IMR-90 (cell line): ENCODE data around the gene WDR54. TPM values are rescaled to one million over a fixed set of nuclear protein-coding genes. Genes with fewer than 3 reads are reported as not detected.

Experiments
- ATAC-seq: fragments of 200-7000 bp; cut with Tn5 transposase; 2 replicates; pipeline ENCODE4 v1.9.1; 2020; ENCODE audit warnings: low read depth, mild to moderate bottlenecking, moderate library complexity
- BruUV-seq: library from RNA; stranded (reverse); fragments of 400-500 nt; replicated peaks from 2 replicates; lab custom pipeline; 2021; lab: Mats Ljungman, UMichigan
- CTCF ChIA-PET: fragments of 300-600 bp; formaldehyde crosslinking; extraction: SDS; loops from one replicate; lab custom pipeline; 2021; ENCODE audit warnings: antibody characterized with exemption; lab: Yijun Ruan, JAX
- POLR2A ChIA-PET: fragments of 300-600 bp; sonication (Branson Sonifier 250); formaldehyde crosslinking; loops from one replicate; lab custom pipeline; 2022; ENCODE audit warnings: antibody characterized with exemption; ENCODE audit not compliant: unreplicated experiment; lab: Charles Lee
- DNase-seq: peaks from one replicate; pipeline ENCODE4 v3.0.0; 2013
- H2AFZ ChIP-seq: replicated peaks from 2 replicates; pipeline ENCODE3; 2013; ENCODE audit warnings: low read length, mild to moderate bottlenecking; ENCODE audit not compliant: poor library complexity
- H2AK5ac ChIP-seq: 2 replicates; pipeline ENCODE4 v1.6.1; 2013; ENCODE audit warnings: low read depth, low read length, inconsistent platforms
- H2AK9ac ChIP-seq: replicated peaks from 2 replicates; pipeline ENCODE3; 2013; ENCODE audit warnings: mild to moderate bottlenecking, low read depth, low read length, moderate library complexity; ENCODE audit not compliant: poor library complexity
- H2BK120ac ChIP-seq: 2 replicates; pipeline ENCODE4 v1.6.1; 2013; ENCODE audit warnings: low read depth, low read length, inconsistent platforms
- H2BK15ac ChIP-seq: 3 replicates; pipeline ENCODE4 v1.6.1; 2013; ENCODE audit warnings: low read depth, low read length, inconsistent platforms
- H2BK20ac ChIP-seq: 2 replicates; pipeline ENCODE4 v1.6.1; 2013; ENCODE audit warnings: low read depth, mild to moderate bottlenecking, inconsistent platforms, low read length, moderate library complexity
- H2BK5ac ChIP-seq: 2 replicates; pipeline ENCODE4 v1.6.1; 2013; ENCODE audit warnings: mild to moderate bottlenecking, low read depth, low read length, inconsistent platforms; ENCODE audit not compliant: poor library complexity, severe bottlenecking
- H3K14ac ChIP-seq: replicated peaks from 2 replicates; pipeline ENCODE4 v1.6.1; 2013; ENCODE audit warnings: low read depth, low read length, inconsistent platforms
- H3K18ac ChIP-seq: 2 replicates; pipeline ENCODE4 v1.6.1; 2013; ENCODE audit warnings: low read depth, low read length, control low read depth
- H3K23ac ChIP-seq: 2 replicates; pipeline ENCODE4 v1.6.1; 2013; ENCODE audit warnings: low read depth, low read length, inconsistent platforms
- H3K27ac ChIP-seq: 2 replicates; pipeline ENCODE4 v1.5.1; 2013; ENCODE audit warnings: mild to moderate bottlenecking, control low read depth, low read length; ENCODE audit not compliant: insufficient read depth
- H3K27me3 ChIP-seq: 2 replicates; pipeline ENCODE4 v1.6.1; 2013; ENCODE audit warnings: low read length; ENCODE audit not compliant: control insufficient read depth, insufficient read depth
- H3K36me3 ChIP-seq: 2 replicates; pipeline ENCODE4 v1.6.1; 2013; ENCODE audit warnings: low read length, mixed read lengths; ENCODE audit not compliant: control insufficient read depth, insufficient read depth
- H3K4ac ChIP-seq: 2 replicates; pipeline ENCODE4 v1.6.1; 2013; ENCODE audit warnings: low read depth, low read length, inconsistent platforms
- H3K4me1 ChIP-seq: 2 replicates; pipeline ENCODE4 v1.6.1; 2013; ENCODE audit warnings: low read length, mixed read lengths; ENCODE audit not compliant: control insufficient read depth, insufficient read depth
- H3K4me2 ChIP-seq: 2 replicates; pipeline ENCODE4 v1.6.1; 2013; ENCODE audit warnings: low read depth, mild to moderate bottlenecking, control low read depth, low read length, moderate library complexity
- H3K4me3 ChIP-seq: 2 replicates; pipeline ENCODE4 v1.5.1; 2013; ENCODE audit warnings: low read depth, mild to moderate bottlenecking, control low read depth, low read length, moderate library complexity; ENCODE audit not compliant: insufficient read depth
- H3K56ac ChIP-seq: 2 replicates; pipeline ENCODE4 v1.6.1; 2013; ENCODE audit warnings: low read length, inconsistent platforms; ENCODE audit not compliant: insufficient read depth; ENCODE audit errors: extremely low read depth
- H3K79me1 ChIP-seq, 2 experiments: 2 replicates each; pipeline ENCODE4 v1.6.1; 2013; ENCODE audit warnings: low read length in 2 of 2, inconsistent platforms in 1 of 2, low read depth in 1 of 2
- H3K9ac ChIP-seq: 2 replicates; pipeline ENCODE4 v1.6.1; 2013; ENCODE audit warnings: low read depth, low read length, control low read depth
- H3K9me1 ChIP-seq: 2 replicates; pipeline ENCODE4 v1.6.1; 2013; ENCODE audit warnings: low read length, inconsistent platforms; ENCODE audit not compliant: insufficient read depth
- H3K9me3 ChIP-seq: 2 replicates; pipeline ENCODE4 v1.6.1; 2013; ENCODE audit warnings: low read length; ENCODE audit not compliant: control insufficient read depth, insufficient read depth
- H4K20me1 ChIP-seq: 2 replicates; pipeline ENCODE4 v1.6.1; 2013; ENCODE audit warnings: low read length, inconsistent platforms; ENCODE audit not compliant: insufficient read depth
- H4K5ac ChIP-seq: 2 replicates; pipeline ENCODE4 v1.6.1; 2013; ENCODE audit warnings: mild to moderate bottlenecking, low read depth, low read length, control low read depth
- H4K8ac ChIP-seq, 2 experiments: 2 replicates each; pipeline ENCODE4 v1.6.1; 2013; ENCODE audit warnings: low read depth in 2 of 2, low read length in 2 of 2, control low read depth in 1 of 2, inconsistent platforms in 1 of 2
- H4K91ac ChIP-seq: 2 replicates; pipeline ENCODE4 v1.6.1; 2013; ENCODE audit warnings: low read depth, low read length, inconsistent platforms; ENCODE audit not compliant: insufficient read depth
- BHLHE40 ChIP-seq: fragments of 150-350 bp; IDR thresholded peaks from 2 replicates; pipeline ENCODE4 v1.6.1; 2016; ENCODE audit warnings: mild to moderate bottlenecking, low read depth, low read length
- CEBPB ChIP-seq: IDR thresholded peaks from 2 replicates; pipeline ENCODE4 v1.6.1; 2012; ENCODE audit warnings: low read depth, low read length, improper control_type of control experiment
- FOS ChIP-seq: fragments of 150-350 bp; IDR thresholded peaks from 2 replicates; pipeline ENCODE4 v1.6.1; 2016; ENCODE audit warnings: low read depth, low read length
- MAFK ChIP-seq: IDR thresholded peaks from 2 replicates; pipeline ENCODE4 v1.6.1; 2012; ENCODE audit warnings: low read depth, low read length, improper control_type of control experiment
- MAZ ChIP-seq: IDR thresholded peaks from 2 replicates; pipeline ENCODE4 v1.6.1; 2012; ENCODE audit warnings: low read depth, mild to moderate bottlenecking, low read length, improper control_type of control experiment, moderate library complexity, borderline replicate concordance
- MXI1 ChIP-seq: IDR thresholded peaks from 2 replicates; pipeline ENCODE4 v1.6.1; 2012; ENCODE audit warnings: low read depth, mild to moderate bottlenecking, low read length, moderate library complexity, borderline replicate concordance
- NFE2L2 ChIP-seq: fragments of 150-350 bp; IDR thresholded peaks from 2 replicates; pipeline ENCODE4 v1.6.1; 2016; ENCODE audit warnings: low read depth, mild to moderate bottlenecking, low read length
- POLR2A ChIP-seq: IDR thresholded peaks from 2 replicates; pipeline ENCODE4 v1.6.1; 2012; ENCODE audit warnings: mild to moderate bottlenecking, low read depth, low read length
- RAD21 ChIP-seq: IDR thresholded peaks from 2 replicates; pipeline ENCODE4 v1.6.1; 2012; ENCODE audit warnings: low read length, improper control_type of control experiment
- RCOR1 ChIP-seq: IDR thresholded peaks from 2 replicates; pipeline ENCODE4 v1.6.1; 2012; ENCODE audit warnings: mild to moderate bottlenecking, low read length, improper control_type of control experiment; ENCODE audit not compliant: insufficient replicate concordance
- RFX5 ChIP-seq: IDR thresholded peaks from 2 replicates; pipeline ENCODE4 v1.8.0; 2012; ENCODE audit warnings: low read depth, mild to moderate bottlenecking, low read length, moderate library complexity
- SMC3 ChIP-seq: fragments of 150-350 bp; IDR thresholded peaks from 2 replicates; pipeline ENCODE4 v1.6.1; 2016; ENCODE audit warnings: low read depth, mild to moderate bottlenecking, antibody characterized with exemption, low read length, moderate library complexity
- WGBS, 2 experiments: methylation state at CpG; one replicate each; pipeline versions ENCODE4 v1.1.5 to v1.1.7; 2013; ENCODE audit warnings: missing lambda C conversion rate in 2 of 2; ENCODE audit not compliant: insufficient read length in 1 of 2; ENCODE audit errors: extremely low coverage in 2 of 2; 5-methylcytosine and 5-hydroxymethylcytosine counted together
- dilution Hi-C: fragments of 300-500 bp; cut with HindIII; formaldehyde crosslinking; loops from one replicate; pipeline ENCODE4 v1.14.3; 2018; ENCODE audit warnings: low sequenced_read_pairs; ENCODE audit not compliant: unreplicated experiment
- in situ Hi-C: fragments of 300-500 bp; cut with MboI; formaldehyde crosslinking; loops from 3 replicates; pipeline ENCODE4 v1.14.3; 2019; ENCODE audit warnings: low sequenced_read_pairs, inconsistent platforms, mixed read lengths
- intact Hi-C: fragments of 100-400 bp; cut with micrococcal nuclease; formaldehyde crosslinking; loops from 2 replicates; pipeline ENCODE4 v1.10.0; 2022
- polyA plus RNA-seq, 3 experiments: library from polyadenylated mRNA; depleted of rRNA; stranded (reverse); fragments of >200 nt; gene quantifications; 2 replicates each; pipeline ENCODE4 v1.2.3, GENCODE V29; 2012; ENCODE audit warnings: low replicate concordance in 1 of 3
- total RNA-seq: library from RNA; depleted of rRNA; stranded (reverse); fragments of >200 nt; gene quantifications from 2 replicates; pipeline ENCODE4 v1.2.3, GENCODE V29; 2012
- TF ChIP-seq, protein P1 (sequence below): conservative IDR thresholded peaks from 2 replicates; pipeline ENCODE4 v1.5.1; 2012; ENCODE audit warnings: mild to moderate bottlenecking, low read depth, low read length, improper control_type of control experiment
- TF ChIP-seq, protein P2 (sequence below): fragments of 150-350 bp; IDR thresholded peaks from 2 replicates; pipeline ENCODE4 v1.6.1; 2016; ENCODE audit warnings: low read depth, mild to moderate bottlenecking, low read length, moderate library complexity, borderline replicate concordance

WDR54 gene
- total and polyA plus RNA-seq, 2 of the 4 experiments (the other 2 are of a cell fraction) = 47.9 to 57.2 TPM

DNA sequence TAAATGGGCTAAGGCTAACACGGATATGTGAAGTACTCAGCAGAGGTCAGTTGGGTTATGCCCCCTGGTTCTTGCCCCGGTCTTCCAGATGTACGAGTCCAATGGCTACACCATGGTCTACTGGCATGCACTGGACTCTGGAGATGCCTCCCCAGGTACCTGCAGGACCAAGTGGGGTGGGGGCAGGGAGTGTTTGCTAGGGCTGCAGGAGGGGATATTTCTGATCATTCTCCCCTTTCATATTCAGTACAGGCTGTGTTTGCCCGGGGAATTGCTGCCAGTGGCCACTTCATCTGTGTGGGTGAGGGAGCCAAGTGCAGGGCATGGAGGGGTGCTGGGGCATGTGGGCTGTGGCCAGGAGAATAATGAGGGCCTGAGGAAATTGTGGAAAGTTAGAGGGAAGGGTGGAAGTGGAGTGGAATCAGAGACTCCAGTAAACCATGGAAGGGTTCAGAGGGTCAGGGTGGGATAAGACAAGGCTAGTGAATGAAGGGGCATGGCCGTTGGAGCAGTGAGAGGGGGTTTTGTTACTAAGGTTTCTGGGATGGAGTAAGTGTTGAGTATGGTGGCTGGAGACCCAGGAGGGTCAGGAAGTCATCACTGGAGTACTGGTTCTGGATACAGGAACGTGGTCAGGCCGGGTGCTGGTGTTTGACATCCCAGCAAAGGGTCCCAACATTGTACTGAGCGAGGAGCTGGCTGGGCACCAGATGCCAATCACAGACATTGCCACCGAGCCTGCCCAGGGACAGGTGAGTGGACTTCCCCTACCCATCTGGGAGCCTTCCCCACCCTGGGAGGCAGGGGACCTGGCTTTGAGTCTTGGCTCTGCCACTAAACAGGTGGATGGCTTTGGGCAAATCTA is 1.9 kb downstream of the WDR54 start:
- Histone ChIP-seq H2AK5ac (no peak overlapping the region), H3K14ac (no peak overlapping the region), H4K8ac (no peak overlapping the region), H3K23ac (no peak overlapping the region), H4K5ac (no peak overlapping the region), H2BK5ac (no peak overlapping the region), H2BK120ac (no peak overlapping the region), H3K9ac (no peak overlapping the region), H2AFZ (peak overlapping the region; percentile 5), H3K9me1 (peaks cover 7% of the 10 kb centered on the region), H3K56ac (no peak overlapping the region), H3K4me1 (peaks cover 3% of the 10 kb centered on the region), H2BK15ac (no peak overlapping the region), H3K79me1 (peaks cover 2 to 8% of the 10 kb centered on the region in 2 experiments; a peak in 2 of 4 replicates), H3K27me3 (no peaks in the 10 kb centered on the region), H3K36me3 (peaks cover 35% of the 10 kb centered on the region), H3K4ac (no peak overlapping the region), H3K4me3 (no peak overlapping the region), H3K9me3 (no peaks in the 10 kb centered on the region), H3K18ac (no peak overlapping the region), H2AK9ac (peak overlapping the region; percentile 13), H3K4me2 (no peak overlapping the region), H2BK20ac (no peak overlapping the region), H4K91ac (no peak overlapping the region), H3K27ac (no peak overlapping the region), H4K20me1 (0 out of 2 replicates have a peak, but pooled peaks cover 3% of the 10 kb centered on the region)
- DNase-seq (no peak), ATAC-seq (no peak)
- TF ChIP-seq FOS (no peak), BHLHE40 (no peak), MXI1 (no peak), RCOR1 (no peak), POLR2A (no peak), SMC3 (no peak), CEBPB (no peak), MAFK (no peak), RFX5 (no peak), NFE2L2 (no peak), MAZ (no peak), RAD21 (no peak)
- TF ChIP-seq, protein P1, sequence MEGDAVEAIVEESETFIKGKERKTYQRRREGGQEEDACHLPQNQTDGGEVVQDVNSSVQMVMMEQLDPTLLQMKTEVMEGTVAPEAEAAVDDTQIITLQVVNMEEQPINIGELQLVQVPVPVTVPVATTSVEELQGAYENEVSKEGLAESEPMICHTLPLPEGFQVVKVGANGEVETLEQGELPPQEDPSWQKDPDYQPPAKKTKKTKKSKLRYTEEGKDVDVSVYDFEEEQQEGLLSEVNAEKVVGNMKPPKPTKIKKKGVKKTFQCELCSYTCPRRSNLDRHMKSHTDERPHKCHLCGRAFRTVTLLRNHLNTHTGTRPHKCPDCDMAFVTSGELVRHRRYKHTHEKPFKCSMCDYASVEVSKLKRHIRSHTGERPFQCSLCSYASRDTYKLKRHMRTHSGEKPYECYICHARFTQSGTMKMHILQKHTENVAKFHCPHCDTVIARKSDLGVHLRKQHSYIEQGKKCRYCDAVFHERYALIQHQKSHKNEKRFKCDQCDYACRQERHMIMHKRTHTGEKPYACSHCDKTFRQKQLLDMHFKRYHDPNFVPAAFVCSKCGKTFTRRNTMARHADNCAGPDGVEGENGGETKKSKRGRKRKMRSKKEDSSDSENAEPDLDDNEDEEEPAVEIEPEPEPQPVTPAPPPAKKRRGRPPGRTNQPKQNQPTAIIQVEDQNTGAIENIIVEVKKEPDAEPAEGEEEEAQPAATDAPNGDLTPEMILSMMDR = no peak
- TF ChIP-seq, protein P2, sequence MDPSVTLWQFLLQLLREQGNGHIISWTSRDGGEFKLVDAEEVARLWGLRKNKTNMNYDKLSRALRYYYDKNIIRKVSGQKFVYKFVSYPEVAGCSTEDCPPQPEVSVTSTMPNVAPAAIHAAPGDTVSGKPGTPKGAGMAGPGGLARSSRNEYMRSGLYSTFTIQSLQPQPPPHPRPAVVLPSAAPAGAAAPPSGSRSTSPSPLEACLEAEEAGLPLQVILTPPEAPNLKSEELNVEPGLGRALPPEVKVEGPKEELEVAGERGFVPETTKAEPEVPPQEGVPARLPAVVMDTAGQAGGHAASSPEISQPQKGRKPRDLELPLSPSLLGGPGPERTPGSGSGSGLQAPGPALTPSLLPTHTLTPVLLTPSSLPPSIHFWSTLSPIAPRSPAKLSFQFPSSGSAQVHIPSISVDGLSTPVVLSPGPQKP = no peak
- whole genome bisulfite sequencing, 2 experiments = 88% methylated on average over 5 of the region's 9 CpGs; no CpG with 5 or more reads in 1 of the 2 experiments
- in situ Hi-C loops = no loop called here
- dilution Hi-C loops = no loop called here
- intact Hi-C loops = no loop called here
- ChIA-PET CTCF (no interaction called here), POLR2A (no interaction called here)
- no TSS peak for BruUV-seq
